Lung (tissue), 12 donors: ENCODE measurements around the gene ORC4. TPM values are rescaled to one million over a fixed set of nuclear protein-coding genes. Genes with fewer than 3 reads are reported as not detected.

Experiments used
- ATAC-seq: fragments of 200-7000 bp; cut with Tn5 transposase; one replicate; pipeline ENCODE4 v1.9.1; 2020; ENCODE audit warnings: moderate number of reproducible peaks; ENCODE audit not compliant: insufficient read depth, low FRiP score
- DNase-seq, 3 donors: peaks; one replicate each; pipeline ENCODE4 v3.0.0-alpha.2; 2013 to 2017
- H3K27ac ChIP-seq, 2 donors: one replicate each; pipeline ENCODE4 v1.5.1; 2013; ENCODE audit warnings: mild to moderate bottlenecking in 2 of 2, moderate library complexity in 2 of 2, control low read depth in 1 of 2, inconsistent platforms in 1 of 2, low read depth in 1 of 2, low read length in 1 of 2
- H3K27me3 ChIP-seq, 3 donors: one replicate each; pipeline ENCODE4 v1.5.1; 2013; ENCODE audit warnings: low read length in 2 of 3; ENCODE audit not compliant: control insufficient read depth in 3 of 3, insufficient read depth in 3 of 3
- H3K36me3 ChIP-seq, 4 donors: one replicate each; pipeline ENCODE4 v1.5.1; 2013; ENCODE audit warnings: low read length in 4 of 4, mild to moderate bottlenecking in 1 of 4, moderate library complexity in 1 of 4; ENCODE audit not compliant: control insufficient read depth in 4 of 4, insufficient read depth in 4 of 4
- H3K4me1 ChIP-seq, 5 donors: one replicate each; pipeline ENCODE4 v1.5.1; 2013; ENCODE audit warnings: low read length in 5 of 5, mild to moderate bottlenecking in 2 of 5, moderate library complexity in 1 of 5; ENCODE audit not compliant: control insufficient read depth in 5 of 5, insufficient read depth in 5 of 5
- H3K4me3 ChIP-seq: one replicate; pipeline ENCODE4 v1.5.1; 2013; ENCODE audit warnings: mild to moderate bottlenecking, control low read depth, moderate library complexity
- H3K9ac ChIP-seq, 2 donors: one replicate each; pipeline ENCODE4 v1.5.1; 2013; ENCODE audit warnings: low read length in 2 of 2, control low read depth in 1 of 2; ENCODE audit not compliant: insufficient read depth in 1 of 2
- H3K9me3 ChIP-seq, 4 donors: one replicate each; pipeline ENCODE4 v1.5.1; 2013; ENCODE audit warnings: low read length in 3 of 4, mild to moderate bottlenecking in 1 of 4, moderate library complexity in 1 of 4; ENCODE audit not compliant: control insufficient read depth in 4 of 4, insufficient read depth in 3 of 4
- polyA plus RNA-seq, 2 donors: library from polyadenylated mRNA; stranded (reverse); fragments of 200-250 nt; gene quantifications; one replicate each; pipeline ENCODE4 v1.2.1, GENCODE V29; 2013
- total RNA-seq, 2 donors: library from RNA; depleted of rRNA in 1 of 2; stranded (reverse); fragments of >200 nt in 1 of 2; gene quantifications; one replicate each; pipeline ENCODE4 v1.2.1, GENCODE V29; 2014 to 2021
- TF ChIP-seq, protein P1 (sequence below): IDR thresholded peaks from 2 replicates; pipeline ENCODE4 v1.5.1; 2012; ENCODE audit warnings: mild to moderate bottlenecking; ENCODE audit errors: control extremely low read depth, extremely low read depth
- donor health status: control.
- donor health status: control.
- donor health status: Bipolar disorder and iron deficiency.
- donor health status: healthy.
- donor health status: DM: yes; HTN: yes; CAD: no.

Gene ORC4
- total and polyA plus RNA-seq, 4 donors, result 10.4 to 121 (median 23.2) TPM

GRCh38 chr2:147884830-147885229 lies 135.7 kb downstream of the ORC4 start:
- Histone ChIP-seq H3K36me3 (no peaks in the 10 kb centered on the region), H3K4me1 (peaks cover 0 to 23% (median 0%) of the 10 kb centered on the region in 5 donors), H3K9ac (no peak overlapping the region), H3K4me3 (no peak overlapping the region), H3K9me3 (no peaks in the 10 kb centered on the region), H3K27ac (no peak overlapping the region), H3K27me3 (no peaks in the 10 kb centered on the region)
- ATAC-seq (no peak), DNase-seq (peak in 2 of 3 donors; percentile 23 to 38)
- TF ChIP-seq, protein P1, sequence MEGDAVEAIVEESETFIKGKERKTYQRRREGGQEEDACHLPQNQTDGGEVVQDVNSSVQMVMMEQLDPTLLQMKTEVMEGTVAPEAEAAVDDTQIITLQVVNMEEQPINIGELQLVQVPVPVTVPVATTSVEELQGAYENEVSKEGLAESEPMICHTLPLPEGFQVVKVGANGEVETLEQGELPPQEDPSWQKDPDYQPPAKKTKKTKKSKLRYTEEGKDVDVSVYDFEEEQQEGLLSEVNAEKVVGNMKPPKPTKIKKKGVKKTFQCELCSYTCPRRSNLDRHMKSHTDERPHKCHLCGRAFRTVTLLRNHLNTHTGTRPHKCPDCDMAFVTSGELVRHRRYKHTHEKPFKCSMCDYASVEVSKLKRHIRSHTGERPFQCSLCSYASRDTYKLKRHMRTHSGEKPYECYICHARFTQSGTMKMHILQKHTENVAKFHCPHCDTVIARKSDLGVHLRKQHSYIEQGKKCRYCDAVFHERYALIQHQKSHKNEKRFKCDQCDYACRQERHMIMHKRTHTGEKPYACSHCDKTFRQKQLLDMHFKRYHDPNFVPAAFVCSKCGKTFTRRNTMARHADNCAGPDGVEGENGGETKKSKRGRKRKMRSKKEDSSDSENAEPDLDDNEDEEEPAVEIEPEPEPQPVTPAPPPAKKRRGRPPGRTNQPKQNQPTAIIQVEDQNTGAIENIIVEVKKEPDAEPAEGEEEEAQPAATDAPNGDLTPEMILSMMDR, result no peak

GRCh38 chr2:147882631-147883030 lies 137.9 kb downstream of the ORC4 start:
- Histone ChIP-seq H3K4me1 (peaks cover 0 to 32% (median 0%) of the 10 kb centered on the region in 5 donors), H3K27ac (no peak overlapping the region), H3K9me3 (no peaks in the 10 kb centered on the region), H3K4me3 (no peak overlapping the region), H3K27me3 (no peaks in the 10 kb centered on the region), H3K9ac (no peak overlapping the region), H3K36me3 (no peaks in the 10 kb centered on the region)
- DNase-seq (peak in 2 of 3 donors; percentile 51 to 70), ATAC-seq (no peak)
- TF ChIP-seq, protein P1, result no peak

Other genes starting within 250 kb of the ORC4 start
- 10 to 100 TPM; 16.0 to 56.5 TPM for gene ACVR2A, start 175.7 kb downstream of the ORC4 start, total RNA-seq
- 1 to 10 TPM; 4.0 to 5.8 TPM for gene ACVR2A, start 175.7 kb downstream of the ORC4 start, polyA plus RNA-seq
- gene MBD5, start 354 bp upstream of the ORC4 start, total RNA-seq, result 100 to 1,000 TPM in 1 of 2 donors, 10 to 100 TPM in 1; 34.9 to 140 TPM
- gene MBD5, start 354 bp upstream of the ORC4 start, polyA plus RNA-seq, result 1 to 10 TPM; 5.7 to 7.6 TPM